HG02885 (cell line): ENCODE data around the gene RSPO4.
"Not testable (repeated sequence)": the region's sequence is repeated elsewhere in the genome, so short reads cannot be mapped to it uniquely, and the experiment has no call there.

Source experiments
- ATAC-seq: cut with Tn5 transposase; IDR thresholded peaks from one replicate; pipeline ENCODE4 v1.9.1; 2021; ENCODE audit warnings: mild to moderate bottlenecking; ENCODE audit not compliant: unreplicated experiment, poor library complexity

Gene RSPO4

GRCh38 chr20:1005452-1006027 is 3.4 kb upstream of the RSPO4 start:
- ATAC-seq = peak; percentile 78

DNA sequence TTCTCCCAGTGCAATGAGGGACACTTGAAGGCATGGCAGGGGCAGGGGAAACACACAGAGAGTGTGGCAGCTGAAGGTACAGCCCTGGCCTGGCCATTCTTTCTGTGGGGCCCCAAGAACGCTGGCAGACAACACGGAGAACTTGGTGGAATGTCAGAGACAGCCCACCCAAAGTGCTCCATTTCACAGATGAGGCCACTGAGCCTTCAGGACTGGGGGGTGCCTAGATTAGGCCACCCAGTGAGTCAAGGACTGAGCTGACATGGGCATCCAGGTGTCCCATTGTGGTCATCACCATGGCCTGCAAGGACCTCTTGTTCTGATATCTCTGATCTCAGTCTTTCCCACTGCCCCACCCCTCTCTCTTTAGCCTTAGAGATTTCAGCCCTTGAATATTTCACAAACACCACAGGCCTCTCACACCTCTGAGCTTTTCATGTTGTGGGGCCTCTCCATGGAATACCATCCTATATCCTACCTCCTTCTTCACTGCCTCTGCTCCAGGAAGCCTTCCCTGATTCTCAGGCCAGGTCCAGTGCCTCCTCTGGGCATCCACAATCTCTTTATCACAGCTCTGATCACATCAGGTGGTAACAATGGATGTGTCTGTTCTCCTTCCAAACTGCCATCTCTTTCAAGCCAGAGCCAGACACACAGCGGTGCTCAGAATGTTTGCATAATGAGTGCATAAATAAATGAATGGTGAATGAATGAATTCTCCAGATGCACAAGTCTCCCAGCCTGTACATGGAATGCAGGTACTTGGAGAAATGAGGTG is 2.0 kb upstream of the RSPO4 start:
- ATAC-seq = no peak

DNA sequence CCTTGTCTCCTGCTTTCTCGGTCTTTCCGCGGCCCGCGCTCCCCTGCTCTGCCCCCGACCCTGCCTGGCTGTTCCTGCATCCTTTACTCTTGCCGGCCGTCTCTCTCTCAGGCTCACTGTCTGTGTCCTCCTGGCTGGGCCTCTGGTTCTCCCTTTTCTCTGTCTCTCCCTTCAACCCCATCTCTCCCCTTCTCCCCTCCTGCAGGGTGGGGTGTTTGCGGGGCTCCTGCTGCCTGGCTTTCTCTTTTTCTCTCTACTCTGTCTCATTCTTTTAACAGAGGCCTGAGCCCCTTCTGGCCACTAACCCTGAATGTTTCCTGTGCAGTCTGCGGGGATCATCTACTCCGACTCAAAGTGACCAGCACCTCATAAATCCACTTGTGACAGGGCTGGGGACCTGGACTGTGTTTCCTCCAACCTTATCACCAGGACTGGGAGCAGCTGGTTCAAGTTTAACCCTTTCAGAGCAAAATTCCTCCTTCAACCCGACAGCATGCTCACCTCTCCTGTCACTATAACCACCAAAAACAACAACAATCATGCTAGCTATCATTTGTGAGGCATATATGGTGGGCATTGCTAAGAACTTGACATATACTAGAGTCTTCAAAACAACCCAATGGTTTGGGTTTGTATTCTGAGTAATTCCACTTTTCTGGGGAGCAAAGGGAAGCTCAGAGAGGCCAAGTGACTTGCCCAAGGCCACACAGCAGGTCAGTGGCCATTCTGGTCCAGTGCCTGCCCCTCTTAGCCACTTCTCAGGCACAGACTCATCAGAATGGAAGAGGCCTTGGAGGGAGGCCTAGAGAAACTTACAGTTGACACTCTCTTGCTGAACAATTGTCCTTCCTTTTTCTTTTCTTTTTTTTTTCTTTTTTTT is 811 bp upstream of the RSPO4 start:
- ATAC-seq = no peak

DNA sequence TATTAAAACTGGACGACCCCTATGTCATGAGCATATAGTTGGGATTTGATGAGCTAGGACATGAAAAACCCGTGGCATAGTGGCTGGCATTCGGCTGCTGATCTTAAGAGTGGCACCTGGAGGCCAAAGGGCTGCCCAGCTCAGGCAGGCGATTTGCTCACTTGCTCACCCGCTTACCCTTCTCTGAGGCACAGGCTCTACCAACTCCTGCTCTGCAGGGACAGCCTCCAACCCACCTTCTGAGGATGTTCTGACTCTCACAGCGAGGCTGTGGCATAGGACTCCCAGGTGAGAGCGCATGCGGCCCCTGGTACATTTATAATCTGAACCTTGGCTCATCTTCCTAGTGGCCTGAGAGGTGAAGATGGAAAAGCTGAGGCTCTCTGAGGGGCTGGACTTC is 995 bp downstream of the RSPO4 start:
- no peak for ATAC-seq

- no peak for ATAC-seq
Observed at GRCh38 chr20:998231-998830, 3.8 kb downstream of the RSPO4 start.

GRCh38 chr20:997486-997885 is 4.6 kb downstream of the RSPO4 start:
- no peak for ATAC-seq

DNA sequence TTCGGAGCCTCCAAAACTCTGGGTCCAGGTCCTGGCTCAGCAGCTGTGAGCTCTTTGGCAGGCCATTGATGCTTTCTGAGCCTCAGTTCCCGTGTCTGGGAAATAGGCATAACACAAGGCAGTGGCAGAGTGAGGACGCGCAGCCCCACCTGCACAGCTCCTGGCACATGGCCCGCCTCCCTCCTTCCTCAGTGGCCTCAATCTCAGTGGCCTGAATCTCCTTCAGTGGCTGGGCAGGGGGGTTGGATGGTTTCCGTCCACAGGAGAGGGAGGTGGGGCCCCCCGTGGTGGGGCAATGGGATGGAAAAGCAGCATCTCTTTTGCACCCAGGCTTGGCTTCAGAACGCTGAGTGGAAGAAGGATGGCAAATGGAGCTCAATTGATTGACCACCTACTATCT is 5.1 kb downstream of the RSPO4 start:
- no peak for ATAC-seq

GRCh38 chr20:995170-995569 is 6.9 kb downstream of the RSPO4 start:
- no peak for ATAC-seq

DNA sequence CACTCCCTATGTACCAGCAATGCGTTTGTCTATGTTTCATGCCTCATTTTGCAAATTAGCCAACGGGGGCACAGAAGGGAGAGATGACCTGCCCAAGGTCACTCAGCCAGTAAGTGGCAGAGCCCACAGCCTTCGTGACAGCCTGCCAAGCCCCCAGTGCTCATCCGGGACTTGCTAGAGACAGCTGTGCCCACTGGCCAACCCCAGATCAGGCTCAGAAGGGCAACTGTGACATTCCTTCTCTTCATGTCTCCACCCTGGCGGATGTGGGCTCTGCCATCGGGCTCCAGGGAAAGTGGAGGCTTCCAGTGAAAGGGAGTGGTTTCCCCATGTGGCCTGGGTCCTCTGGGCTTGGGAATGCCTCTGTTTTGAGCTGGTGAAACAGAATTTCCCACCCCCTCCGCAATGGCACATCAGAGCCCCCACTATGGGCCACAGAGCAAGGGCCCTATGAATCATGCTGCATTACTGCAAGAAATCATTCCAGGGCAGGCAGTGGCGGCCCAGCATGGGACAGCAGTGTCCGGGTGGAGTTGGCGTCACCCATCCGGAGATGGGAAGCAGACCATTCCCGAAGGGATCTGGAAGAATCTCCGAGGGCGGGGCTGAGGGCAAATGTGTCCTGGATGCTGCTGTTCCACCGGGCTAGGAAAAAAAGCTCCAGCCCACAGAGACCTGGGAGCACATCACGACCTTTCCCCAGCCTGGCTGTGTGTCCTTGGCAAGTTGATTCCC is 9.1 kb downstream of the RSPO4 start:
- no peak for ATAC-seq

- no peak for ATAC-seq
Observed at GRCh38 chr20:991850-992249, 10.3 kb downstream of the RSPO4 start.

DNA sequence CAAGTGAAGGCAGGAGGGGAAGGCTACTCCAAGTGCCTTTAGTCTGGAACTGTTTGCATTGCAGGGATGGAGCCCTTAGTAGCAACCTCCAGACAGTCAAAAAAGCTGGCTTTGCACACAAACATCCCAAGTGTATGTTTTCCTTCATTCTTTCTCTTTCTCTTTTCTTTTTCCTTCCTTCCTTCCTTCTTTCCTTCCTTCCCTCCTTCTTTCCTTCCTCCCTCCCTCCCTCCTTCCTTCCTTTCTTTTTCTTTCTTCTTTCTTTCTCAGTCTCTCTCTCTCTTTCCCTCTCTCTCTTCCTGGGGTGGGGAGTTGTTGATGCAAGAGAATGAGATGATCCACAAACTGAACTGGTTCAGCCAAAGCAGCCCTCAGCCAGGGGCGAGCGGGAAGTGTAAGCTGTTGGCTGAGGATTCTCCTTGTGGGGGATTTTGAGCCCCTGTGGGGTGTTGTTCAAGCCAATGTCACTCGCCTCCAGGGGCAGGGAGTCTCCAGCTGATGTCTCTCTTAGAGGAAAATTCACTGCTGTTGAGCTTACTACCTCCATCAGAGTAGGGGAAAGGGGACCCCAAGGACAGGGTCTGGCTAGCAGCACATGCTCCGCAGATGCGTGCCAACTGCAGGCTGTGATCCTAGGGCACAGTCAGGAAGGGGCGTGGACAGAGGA is 11.7 kb downstream of the RSPO4 start:
- ATAC-seq = no peak

DNA sequence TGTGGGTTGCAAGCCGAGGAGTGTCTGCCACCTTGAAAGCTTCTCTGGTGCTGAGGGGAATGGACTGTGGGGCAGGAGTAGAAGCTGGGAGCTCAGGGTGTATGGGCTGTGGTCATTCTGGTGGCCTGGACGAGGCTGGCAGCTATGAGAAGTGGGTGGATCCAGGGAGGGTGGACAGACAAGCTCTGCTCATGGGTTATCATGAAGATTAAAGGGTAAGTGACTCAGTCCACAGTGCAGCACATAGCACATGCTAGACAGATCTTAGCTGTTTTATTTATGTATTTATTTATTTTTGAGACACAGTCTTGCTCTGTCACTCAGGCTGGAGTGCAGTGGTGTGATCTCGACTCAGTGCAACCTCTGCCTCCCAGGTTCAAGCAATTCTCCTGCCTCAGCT is 13.8 kb downstream of the RSPO4 start:
- ATAC-seq = no peak

GRCh38 chr20:987677-988076 is 14.4 kb downstream of the RSPO4 start:
- ATAC-seq = no peak

GRCh38 chr20:986733-987355 is 15.3 kb downstream of the RSPO4 start:
- ATAC-seq = no peak

DNA sequence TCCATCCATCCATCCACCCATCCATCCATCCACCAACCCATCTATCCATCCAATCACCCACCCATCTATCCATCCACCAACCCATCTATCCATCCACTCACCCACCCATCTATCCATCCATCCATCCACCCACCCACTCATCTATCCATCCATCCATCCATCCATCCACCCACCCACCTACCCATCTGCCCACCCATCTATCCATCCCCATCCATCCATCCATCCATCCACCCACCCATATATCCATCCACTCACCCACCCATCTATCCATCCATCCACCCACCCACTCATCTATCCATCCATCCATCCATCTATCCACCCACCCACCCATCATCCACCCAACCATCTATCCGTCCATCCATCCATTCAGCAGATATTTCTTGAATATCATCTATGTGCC is 17.1 kb downstream of the RSPO4 start:
- not testable (repeated sequence) for ATAC-seq

DNA sequence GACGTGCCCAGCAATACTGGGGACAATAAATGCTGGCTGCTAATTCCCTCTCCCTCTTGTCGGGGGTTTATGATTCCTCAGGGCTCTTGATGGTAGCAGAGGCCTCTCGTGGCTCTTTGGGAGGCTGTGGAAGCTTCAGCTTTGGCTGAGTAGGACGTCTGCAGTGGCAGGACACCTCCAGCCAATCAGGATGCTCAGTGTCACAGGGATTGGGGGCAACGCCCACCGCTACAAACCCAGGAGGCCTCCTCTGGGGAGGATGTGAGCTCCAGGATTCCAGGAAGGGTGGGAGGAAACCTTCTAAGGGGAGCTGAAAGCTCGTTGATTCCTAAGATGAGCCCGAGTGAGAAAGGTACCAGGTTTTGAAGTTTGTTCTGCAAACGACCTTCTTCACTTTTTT is 19.4 kb downstream of the RSPO4 start:
- no peak for ATAC-seq

- ATAC-seq = no peak
Observed at GRCh38 chr20:977021-977420, 25.1 kb downstream of the RSPO4 start.

DNA sequence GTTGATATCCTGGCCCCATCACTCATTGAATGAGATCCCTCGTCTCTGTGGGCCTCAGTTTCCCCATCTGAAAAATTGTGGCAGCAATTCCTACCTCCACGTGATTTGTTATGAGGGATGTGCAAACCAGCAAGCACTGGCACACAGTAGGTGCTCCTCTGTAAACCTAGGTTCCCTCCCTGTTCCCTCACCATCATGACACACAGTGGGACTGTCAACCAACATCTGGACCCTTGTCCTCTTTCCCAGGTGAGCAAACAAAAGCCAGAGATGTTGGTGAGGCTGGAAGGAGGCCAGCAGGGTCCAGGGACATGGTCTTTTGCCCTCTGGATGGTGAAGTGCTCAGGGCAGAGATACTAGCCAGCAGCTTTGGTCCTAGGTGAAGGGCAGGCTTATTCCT is 26.1 kb downstream of the RSPO4 start:
- ATAC-seq = no peak

DNA sequence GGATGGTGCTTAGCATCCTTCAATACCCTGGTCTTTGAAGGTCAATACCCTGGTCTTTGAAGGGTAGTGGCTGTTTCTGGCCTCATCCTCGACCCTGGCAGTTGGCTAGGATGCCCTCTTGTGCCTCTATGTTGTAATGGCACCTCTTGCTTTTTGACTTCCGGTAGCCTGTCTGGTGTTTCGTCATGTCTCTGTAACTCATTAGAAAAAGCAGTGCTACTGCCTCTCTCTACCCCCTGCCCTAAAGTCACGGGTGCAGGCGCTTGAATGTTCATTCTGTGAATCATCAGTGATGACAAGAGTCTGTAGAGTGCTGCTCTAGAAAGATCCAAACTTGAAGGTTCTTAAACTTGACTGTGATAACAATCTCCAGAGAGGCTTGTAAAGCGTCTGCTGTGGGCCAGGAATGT is 28.3 kb downstream of the RSPO4 start:
- ATAC-seq = no peak
